HepG2 (cell line): Measurements from ENCODE around the gene PLCG1. TPM values are rescaled to one million over a fixed set of nuclear protein-coding genes. Genes with fewer than 3 reads are reported as not detected.

ENCODE experiments used
- ATF2 ChIP-seq: sonication (generic); formaldehyde crosslinking; IDR thresholded peaks from 2 replicates; pipeline ENCODE4 v1.4.0; 2020; ENCODE audit warnings: missing genetic modification reagents
- CREBL2 ChIP-seq: sonication (generic); formaldehyde crosslinking; IDR thresholded peaks from 2 replicates; pipeline ENCODE4 v1.8.1; 2023; ENCODE audit warnings: missing genetic modification reagents, mild to moderate bottlenecking, borderline replicate concordance
- HMGXB3 ChIP-seq: sonication (generic); formaldehyde crosslinking; IDR thresholded peaks from 2 replicates; pipeline ENCODE4 v1.4.0; 2020; ENCODE audit warnings: missing genetic modification reagents, borderline replicate concordance
- KLF16 ChIP-seq, 2 experiments: sonication (generic) in 1 of 2; formaldehyde crosslinking in 1 of 2; IDR thresholded peaks; 2 replicates each; pipeline versions ENCODE4 v1.6.1 to v1.8.0; 2016 to 2023; ENCODE audit warnings: missing genetic modification reagents in 2 of 2, missing compliant biosample characterization in 1 of 2
- RAD21 ChIP-seq: fragments of 450-650 bp; formaldehyde crosslinking; IDR thresholded peaks from 2 replicates; pipeline ENCODE4 v1.5.0; 2020; ENCODE audit warnings: mild to moderate bottlenecking
- RFXAP ChIP-seq: sonication (generic); formaldehyde crosslinking; IDR thresholded peaks from 2 replicates; pipeline ENCODE4 v1.4.0; 2020; ENCODE audit warnings: missing genetic modification reagents, borderline replicate concordance
- RXRB ChIP-seq: IDR thresholded peaks from 2 replicates; pipeline ENCODE4 v1.6.1; 2016; ENCODE audit warnings: borderline replicate concordance, missing genetic modification reagents, missing compliant biosample characterization
- TEAD3 ChIP-seq: optimal IDR thresholded peaks from 2 replicates; pipeline ENCODE3; 2016; ENCODE audit warnings: borderline replicate concordance
- TFAP4 ChIP-seq: sonication (generic); IDR thresholded peaks from 2 replicates; pipeline ENCODE4 v1.6.1; 2016; ENCODE audit warnings: low read depth, borderline replicate concordance
- TFE3 ChIP-seq: IDR thresholded peaks from 2 replicates; pipeline ENCODE4 v1.6.1; 2016
- UBTF ChIP-seq: sonication (generic); formaldehyde crosslinking; IDR thresholded peaks from 2 replicates; pipeline ENCODE4 v1.4.0; 2020; ENCODE audit warnings: mild to moderate bottlenecking, missing genetic modification reagents
- ZEB1 ChIP-seq: IDR thresholded peaks from 2 replicates; pipeline ENCODE4 v1.6.1; 2012; ENCODE audit warnings: mild to moderate bottlenecking, low read depth, inconsistent platforms; ENCODE audit not compliant: insufficient replicate concordance
- ZKSCAN5 ChIP-seq: sonication (generic); formaldehyde crosslinking; IDR thresholded peaks from 2 replicates; pipeline ENCODE4 v1.5.1; 2020; ENCODE audit warnings: mild to moderate bottlenecking, missing genetic modification reagents
- ZNF282 ChIP-seq: fragments of 450-650 bp; IDR thresholded peaks from 2 replicates; pipeline ENCODE4 v1.6.1; 2018; ENCODE audit not compliant: partially characterized antibody
- ZNF496 ChIP-seq: sonication (generic); formaldehyde crosslinking; IDR thresholded peaks from 2 replicates; pipeline ENCODE4 v1.8.1; 2023; ENCODE audit warnings: mild to moderate bottlenecking, moderate library complexity, missing genetic modification reagents; ENCODE audit not compliant: insufficient replicate concordance
- ZSCAN21 ChIP-seq: sonication (generic); formaldehyde crosslinking; IDR thresholded peaks from 2 replicates; pipeline ENCODE4 v1.8.0; 2022; ENCODE audit warnings: mild to moderate bottlenecking, missing genetic modification reagents, moderate library complexity, borderline replicate concordance
- polyA plus RNA-seq, 8 experiments: library from polyadenylated mRNA; depleted of rRNA in 3 of 8; stranded (reverse) in 7 of 8; unstranded in 1 of 8; fragments of >200 nt; fragmentation: Illumina TruSeq in 4 of 8; extraction: Trizol in 4 of 8; gene quantifications; 2 replicates each; pipeline versions ENCODE4 v1.2.1 to v1.2.3, GENCODE V29; 2011 to 2016; ENCODE audit warnings: low read depth in 4 of 8, missing spikeins in 1 of 8, mixed read lengths in 1 of 8; ENCODE audit not compliant: insufficient read depth in 1 of 8
- total RNA-seq, 5 experiments: library from RNA; depleted of rRNA; stranded (reverse); fragments of >200 nt; fragmentation: Illumina TruSeq; extraction: Trizol; gene quantifications; 2 replicates each; pipeline ENCODE4 v1.2.3, GENCODE V29; 2016; ENCODE audit warnings: low read depth in 1 of 5

Gene PLCG1
- total and polyA plus RNA-seq, 2 of the 13 experiments (the other 11 are each of a cell fraction or from before 2014, with no cell fraction given) = 85.3 to 158 TPM

- TF ChIP-seq UBTF (CRISPR knock-in tag) (no peak), TFE3 (peak; percentile 25; the same call in 1 of the 2 replicates), ATF2 (CRISPR knock-in tag) (no peak; the same call in 1 of the 2 replicates), KLF16 (CRISPR knock-in tag; IDR thresholded peaks at IDR 0.05) (peak in 1 of 2 experiments; percentile 91; a peak in 2 of 4 replicates), ZNF282 (no peak), ZNF496 (CRISPR knock-in tag) (no peak), RXRB (peak; percentile 50; the same call in 1 of the 2 replicates), TEAD3 (CRISPR knock-in tag) (no peak), CREBL2 (peak; percentile 59; the same call in 1 of the 2 replicates), HMGXB3 (CRISPR knock-in tag) (no peak; the same call in 1 of the 2 replicates), ZSCAN21 (CRISPR knock-in tag) (peak; percentile 79), RAD21 (peak; percentile 64; the same call in 1 of the 2 replicates), ZKSCAN5 (CRISPR knock-in tag) (0 out of 2 replicates have a peak, but pooled peaks have one; percentile 58), ZEB1 (no peak), TFAP4 (peak; percentile 37; the same call in 1 of the 2 replicates), RFXAP (CRISPR knock-in tag) (peak; percentile 95; the same call in 1 of the 2 replicates)
Observed at GRCh38 chr20:41136680-41137613, at the start of gene PLCG1 (continued).
